K562 (cell line): ENCODE measurements around the gene CHDH. TPM values are rescaled to one million over a fixed set of nuclear protein-coding genes. Genes with fewer than 3 reads are reported as not detected.

Source experiments
- ATAC-seq: fragments of 200-7000 bp; cut with Tn5 transposase; 3 replicates; pipeline ENCODE4 v1.9.1; 2020; ENCODE audit warnings: moderate library complexity
- BruUV-seq: library from RNA; stranded (reverse); fragments of 400-500 nt; replicated peaks from 2 replicates; lab custom pipeline; 2021; lab: Mats Ljungman, UMichigan
- CTCF ChIA-PET: fragments of 300-600 bp; formaldehyde crosslinking; extraction: SDS; loops from one replicate; lab custom pipeline; 2021; ENCODE audit warnings: low intra/inter-chr PET ratio; lab: Yijun Ruan, JAX
- POLR2A ChIA-PET: fragments of 300-600, 350-650 bp; sonication (Branson Sonifier 250); formaldehyde crosslinking; extraction: SDS; loops from one replicate; lab custom pipeline; 2021; ENCODE audit warnings: antibody characterized with exemption, inconsistent platforms; lab: Yijun Ruan, JAX
- DNase-seq, 4 experiments: peaks; one replicate each; pipeline versions ENCODE4 v3.0.0 to v3.0.0-alpha.2; 2011 to 2018; ENCODE audit warnings: low spot score in 3 of 4, mixed read lengths in 3 of 4; ENCODE audit errors: extremely low read depth in 1 of 4
- FAIRE-seq: peaks from 2 replicates; lab custom pipeline; 2011; peaks lifted over from hg19 to GRCh38; lab: Jason Lieb, UNC
- H2AFZ ChIP-seq: 2 replicates; pipeline ENCODE4 v1.6.0; 2011; ENCODE audit warnings: low read depth, low read length, control low read depth, inconsistent platforms
- H3K27ac ChIP-seq: fragments of 200-600 bp; 3 replicates; pipeline ENCODE4 v1.8.0; 2011; ENCODE audit warnings: low read depth, mild to moderate bottlenecking, control low read depth, inconsistent platforms, low read length, moderate library complexity, mixed read lengths; ENCODE audit errors: extremely low read depth
- H3K27me3 ChIP-seq, 2 experiments: fragments of 300-600 bp in 1 of 2; 2 replicates in 1 of 2; 3 replicates in 1 of 2; pipeline versions ENCODE4 v1.6.0 to v1.8.0; 2011; ENCODE audit warnings: inconsistent platforms in 2 of 2, low read length in 2 of 2, mild to moderate bottlenecking in 1 of 2, mixed read lengths in 1 of 2, moderate library complexity in 1 of 2; ENCODE audit not compliant: control insufficient read depth in 2 of 2, insufficient read depth in 2 of 2
- H3K36me3 ChIP-seq: fragments of 300-600 bp; 3 replicates; pipeline ENCODE4 v1.8.0; 2011; ENCODE audit warnings: mild to moderate bottlenecking, low read length, inconsistent platforms; ENCODE audit not compliant: control insufficient read depth, insufficient read depth
- H3K4me1 ChIP-seq, 2 experiments: fragments of 200-600 bp in 1 of 2; replicated peaks in 1 of 2; 2 replicates in 1 of 2; 3 replicates in 1 of 2; pipeline versions ENCODE4 v1.5.1 to v1.8.0; 2011; ENCODE audit warnings: inconsistent platforms in 2 of 2, low read length in 2 of 2, mild to moderate bottlenecking in 1 of 2, mixed read lengths in 1 of 2, moderate library complexity in 1 of 2; ENCODE audit not compliant: control insufficient read depth in 2 of 2, insufficient read depth in 2 of 2
- H3K4me2 ChIP-seq: 2 replicates; pipeline ENCODE4 v1.6.1; 2011; ENCODE audit warnings: low read length, control low read depth, inconsistent platforms, mixed read lengths; ENCODE audit not compliant: insufficient read depth
- H3K4me3 ChIP-seq: fragments of 200-600 bp; sonication (generic), shearing (Covaris generic); 2 replicates; pipeline ENCODE4 v1.5.1; 2016; ENCODE audit warnings: control low read depth, inconsistent platforms
- H3K79me2 ChIP-seq: fragments of 200-600 bp; 3 replicates; pipeline ENCODE4 v1.8.0; 2011; ENCODE audit warnings: low read length, inconsistent platforms; ENCODE audit not compliant: control insufficient read depth, insufficient read depth
- H3K9ac ChIP-seq, 2 experiments: 2 replicates each; pipeline versions ENCODE4 v1.6.0 to v1.6.1; 2011; ENCODE audit warnings: low read depth in 2 of 2, low read length in 2 of 2, control low read depth in 1 of 2, inconsistent platforms in 1 of 2, mild to moderate bottlenecking in 1 of 2, mixed read lengths in 1 of 2; ENCODE audit not compliant: insufficient read depth in 1 of 2
- H3K9me1 ChIP-seq: one replicate; pipeline ENCODE4 v1.6.0; 2011; ENCODE audit warnings: inconsistent platforms, mild to moderate bottlenecking, low read length, moderate library complexity; ENCODE audit not compliant: control insufficient read depth, insufficient read depth
- H3K9me3 ChIP-seq: replicated peaks from 2 replicates; pipeline ENCODE4 v1.5.1; 2011; ENCODE audit warnings: low read depth, low read length, inconsistent platforms; ENCODE audit not compliant: control insufficient read depth, insufficient read depth
- H4K20me1 ChIP-seq: replicated peaks from 2 replicates; pipeline ENCODE4 v1.6.1; 2011; ENCODE audit warnings: low read length, inconsistent platforms, mixed read lengths; ENCODE audit not compliant: control insufficient read depth, insufficient read depth
- BDP1 ChIP-seq: IDR thresholded peaks from 3 replicates; pipeline ENCODE4 v1.6.1; 2011; ENCODE audit not compliant: insufficient read length, insufficient read depth
- BRD4 ChIP-seq: fragments of 200-600 bp; sonication (generic); IDR thresholded peaks from 2 replicates; pipeline ENCODE4 v1.6.1; 2017; ENCODE audit warnings: inconsistent platforms
- FOXK1 ChIP-seq: sonication (generic); formaldehyde crosslinking; IDR thresholded peaks from 2 replicates; pipeline ENCODE4 v1.8.0; 2022; ENCODE audit warnings: missing genetic modification reagents, mild to moderate bottlenecking, borderline replicate concordance
- KLF10 ChIP-seq: fragments of 250-450 bp; sonication (Bioruptor Pico); IDR thresholded peaks from 2 replicates; pipeline ENCODE4 v1.6.1; 2021; ENCODE audit warnings: matching md5 sums
- NCOA4 ChIP-seq: fragments of 450-650 bp; IDR thresholded peaks from 2 replicates; pipeline ENCODE4 v1.6.1; 2018; ENCODE audit warnings: mild to moderate bottlenecking; ENCODE audit not compliant: partially characterized antibody
- NKRF ChIP-seq: fragments of 450-650 bp; IDR thresholded peaks from 2 replicates; pipeline ENCODE4 v1.6.1; 2016; ENCODE audit warnings: borderline replicate concordance
- OTX1 ChIP-seq: fragments of 450-650 bp; formaldehyde crosslinking; IDR thresholded peaks from 2 replicates; pipeline ENCODE4 v1.4.0; 2022; ENCODE audit warnings: mild to moderate bottlenecking
- RAD51 ChIP-seq: fragments of 450-650 bp; IDR thresholded peaks from 2 replicates; pipeline ENCODE4 v1.7.1; 2016; ENCODE audit warnings: low read depth, mild to moderate bottlenecking, borderline replicate concordance
- SIX5 ChIP-seq, 2 experiments: IDR thresholded peaks; 2 replicates each; pipeline ENCODE4 v1.6.1; 2011; ENCODE audit warnings: low read length in 2 of 2, borderline replicate concordance in 1 of 2, low read depth in 1 of 2, mild to moderate bottlenecking in 1 of 2, moderate library complexity in 1 of 2; ENCODE audit not compliant: insufficient read depth in 1 of 2
- SMARCC2 ChIP-seq: fragments of 450-650 bp; IDR thresholded peaks from 2 replicates; pipeline ENCODE4 v1.6.1; 2017; ENCODE audit warnings: antibody characterized with exemption, moderate library complexity, mild to moderate bottlenecking, low read depth
- TSHZ1 ChIP-seq: fragments of 250-450 bp; sonication (Bioruptor Pico); IDR thresholded peaks from 2 replicates; pipeline ENCODE4 v1.4.0; 2020; ENCODE audit warnings: mild to moderate bottlenecking, moderate library complexity
- U2AF2 ChIP-seq: fragments of 200-400 bp; formaldehyde crosslinking; optimal IDR thresholded peaks from 2 replicates; pipeline ENCODE3; 2017; ENCODE audit warnings: low read depth, mild to moderate bottlenecking, low read length
- ZNF512 ChIP-seq: IDR thresholded peaks from 2 replicates; pipeline ENCODE4 v1.6.1; 2016; ENCODE audit warnings: missing genetic modification characterization, missing compliant biosample characterization
- ZNF785 ChIP-seq: fragments of 250-450 bp; sonication (Bioruptor Pico); IDR thresholded peaks from 2 replicates; pipeline ENCODE4 v1.4.0; 2020; ENCODE audit warnings: mild to moderate bottlenecking
- WGBS: fragments of 100-300 bp; shearing (Covaris generic); methylation state at CpG from one replicate; pipeline ENCODE4 v1.1.6; 2016; ENCODE audit warnings: low coverage, mixed read lengths; ENCODE audit not compliant: insufficient coverage; ENCODE audit errors: missing lambda C conversion rate; 5-methylcytosine and 5-hydroxymethylcytosine counted together
- in situ Hi-C: fragments of 300-500 bp; cut with MboI; formaldehyde crosslinking; loops from 4 replicates; pipeline ENCODE4 v1.15.0; 2018; ENCODE audit warnings: inconsistent platforms, mixed read lengths
- intact Hi-C: fragments of 100-400 bp; cut with micrococcal nuclease; formaldehyde crosslinking; loops from 2 replicates; pipeline ENCODE4 v1.14.2; 2022
- polyA plus RNA-seq, 8 experiments: library from polyadenylated mRNA; depleted of rRNA in 4 of 8; stranded (reverse) in 5 of 8; unstranded in 3 of 8; fragments of >200 nt; fragmentation: Nextera tagmentation in 2 of 8; fragmentation: Illumina TruSeq in 1 of 8; extraction: Ambion mirVana in 2 of 8; extraction: Trizol in 1 of 8; gene quantifications; 2 replicates each; pipeline versions ENCODE4 v1.2.1 to v1.2.3, GENCODE V29; 2011 to 2014; ENCODE audit warnings: inconsistent platforms in 1 of 8, missing spikeins in 1 of 8
- total RNA-seq, 7 experiments: library from RNA; depleted of rRNA in 6 of 7; stranded (reverse); fragments of >200 nt in 6 of 7; fragmentation: Illumina TruSeq in 2 of 7; extraction: Trizol in 2 of 7; gene quantifications; 2 replicates each; pipeline versions ENCODE4 v1.2.1 to v1.2.3, GENCODE V29; 2011 to 2021; ENCODE audit warnings: low replicate concordance in 1 of 7

CHDH gene
- total and polyA plus RNA-seq, 9 of the 15 experiments (the other 6 are each of a cell fraction or from before 2014, with no cell fraction given) = 0.06 to 1.9 (median 0.46) TPM

GRCh38 chr3:53813876-53814275 is 32.3 kb downstream of the CHDH start:
- Histone ChIP-seq H4K20me1 (no peaks in the 10 kb centered on the region), H3K4me2 (no peak overlapping the region), H3K9ac (no peak overlapping the region), H3K36me3 (no peaks in the 10 kb centered on the region), H3K9me3 (no peaks in the 10 kb centered on the region), H3K4me3 (no peak overlapping the region), H3K9me1 (no peaks in the 10 kb centered on the region), H3K27me3 (peaks cover 12 to 65% of the 10 kb centered on the region in 2 experiments; a peak in 3 of 5 replicates), H2AFZ (no peak overlapping the region), H3K79me2 (no peaks in the 10 kb centered on the region), H3K27ac (no peak overlapping the region), H3K4me1 (no peaks in the 10 kb centered on the region; a peak in 1 of 5 replicates)
- ChIA-PET POLR2A (interaction anchor here (0.7 kb wide), 1 partner anchor 21 kb away, joined by 3 read pairs; no protein-coding TSS in a partner anchor), CTCF (no interaction called here)
- WGBS = 5% methylated on average over 10 of the region's 10 CpGs
- intact Hi-C loops = no loop called here
- ATAC-seq = no peak
- in situ Hi-C loops = no loop called here
- DNase-seq = no peak
- no TSS peak for BruUV-seq
- no peak for FAIRE-seq
- TF ChIP-seq RAD51 (no peak), U2AF2 (no peak), OTX1 (CRISPR knock-in tag) (no peak), FOXK1 (CRISPR knock-in tag) (no peak), NKRF (no peak), SMARCC2 (no peak), NCOA4 (no peak), ZNF512 (tag) (no peak), BDP1 (no peak), BRD4 (no peak), ZNF785 (CRISPR knock-in tag) (no peak), TSHZ1 (no peak), KLF10 (CRISPR knock-in tag) (no peak), SIX5 (IDR thresholded peaks at IDR 0.05; ENCODE audit: borderline replicate concordance in 1 of 2, insufficient read depth in 1 of 2, low read depth in 1 of 2, low read length in 2 of 2) (no peak)
